ENCODE measurements around the gene LRRN1.

DNA sequence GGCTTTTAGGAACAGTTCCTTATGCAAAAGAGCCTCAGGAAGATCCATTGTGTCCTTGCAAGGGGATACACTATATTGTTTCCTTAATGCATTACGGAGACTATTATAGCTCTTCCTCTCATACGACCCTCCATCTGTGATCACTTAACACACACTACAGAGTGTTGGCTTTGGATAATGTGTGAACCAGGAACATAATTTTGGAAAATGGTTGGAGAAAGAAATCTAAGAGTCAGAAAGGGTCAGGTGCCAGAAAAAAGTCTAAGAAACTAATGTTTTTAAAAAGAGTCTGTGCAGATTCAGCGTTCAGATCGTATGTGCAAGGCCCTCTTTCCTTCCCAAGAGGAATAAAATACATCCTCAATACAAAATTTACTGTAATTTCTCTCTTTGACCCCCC, 27.3 kb downstream of the LRRN1 start:
- no peak for TF ChIP-seq EP300 (IDR thresholded peaks at IDR 0.05)
- no peak for TF ChIP-seq CTCF (IDR thresholded peaks at IDR 0.05)
- no peak for TF ChIP-seq POLR2A (IDR thresholded peaks at IDR 0.05)
